Ishikawa (cell line): ENCODE measurements around the gene DSCAML1.

Source experiments
- CEBPB ChIP-seq: IDR thresholded peaks from 2 replicates; pipeline ENCODE4 v1.6.1; 2012
- CREB1 ChIP-seq: IDR thresholded peaks from 2 replicates; pipeline ENCODE4 v1.6.1; 2012; ENCODE audit warnings: low read depth
- EGR1 ChIP-seq: IDR thresholded peaks from 2 replicates; pipeline ENCODE4 v1.6.1; 2012
- EP300 ChIP-seq: IDR thresholded peaks from 2 replicates; pipeline ENCODE4 v1.6.1; 2012; ENCODE audit warnings: borderline replicate concordance
- FOXM1 ChIP-seq: IDR thresholded peaks from 2 replicates; pipeline ENCODE4 v1.6.1; 2012; ENCODE audit warnings: low read depth, borderline replicate concordance
- MAX ChIP-seq: IDR thresholded peaks from 2 replicates; pipeline ENCODE4 v1.6.1; 2012
- NFIC ChIP-seq: IDR thresholded peaks from 2 replicates; pipeline ENCODE4 v1.6.1; 2012
- RAD21 ChIP-seq: IDR thresholded peaks from 2 replicates; pipeline ENCODE4 v1.6.1; 2012; ENCODE audit warnings: low read depth
- REST ChIP-seq: IDR thresholded peaks from 2 replicates; pipeline ENCODE4 v1.6.1; 2012; ENCODE audit warnings: low read depth, mild to moderate bottlenecking
- TAF1 ChIP-seq: IDR thresholded peaks from 2 replicates; pipeline ENCODE4 v1.6.1; 2012; ENCODE audit warnings: low read depth, mild to moderate bottlenecking
- TCF12 ChIP-seq: IDR thresholded peaks from 2 replicates; pipeline ENCODE4 v1.6.1; 2012; ENCODE audit warnings: low read depth
- TEAD4 ChIP-seq: IDR thresholded peaks from 2 replicates; pipeline ENCODE4 v1.6.1; 2012
- USF1 ChIP-seq: IDR thresholded peaks from 2 replicates; pipeline ENCODE4 v1.6.1; 2012
- YY1 ChIP-seq: IDR thresholded peaks from 2 replicates; pipeline ENCODE4 v1.6.1; 2012; ENCODE audit warnings: low read depth
- ZBTB7A ChIP-seq: IDR thresholded peaks from 2 replicates; pipeline ENCODE4 v1.6.1; 2012; ENCODE audit warnings: low read depth

The DSCAML1 gene

GRCh38 chr11:117505285-117505970, 291.6 kb downstream of the DSCAML1 start:
- no peak for TF ChIP-seq YY1
- no peak for TF ChIP-seq CREB1
- TF ChIP-seq TEAD4 = no peak
- no peak for TF ChIP-seq RAD21
- no peak for TF ChIP-seq ZBTB7A
- no peak for TF ChIP-seq CEBPB
- no peak for TF ChIP-seq EP300
- TF ChIP-seq FOXM1 = no peak
- TF ChIP-seq MAX = no peak
- TF ChIP-seq TAF1 = no peak

- TF ChIP-seq USF1 (no peak), MAX (no peak), RAD21 (no peak), CEBPB (no peak), REST (no peak), TAF1 (no peak), EGR1 (no peak), TCF12 (no peak), NFIC (no peak), YY1 (no peak), TEAD4 (no peak), CREB1 (no peak), EP300 (no peak), ZBTB7A (no peak), FOXM1 (no peak)
Observed at GRCh38 chr11:117502779-117503100, 294.3 kb downstream of the DSCAML1 start.

- TF ChIP-seq EP300 (no peak), RAD21 (no peak), TEAD4 (no peak), TCF12 (no peak), CEBPB (no peak), YY1 (no peak), FOXM1 (no peak), ZBTB7A (no peak), MAX (no peak), USF1 (no peak), TAF1 (no peak), NFIC (no peak), CREB1 (no peak), REST (no peak), EGR1 (no peak)
Observed at GRCh38 chr11:117502015-117502778, 294.8 kb downstream of the DSCAML1 start.

GRCh38 chr11:117501237-117501898, 295.6 kb downstream of the DSCAML1 start:
- no peak for TF ChIP-seq TEAD4
- no peak for TF ChIP-seq FOXM1
- TF ChIP-seq YY1 = no peak
- no peak for TF ChIP-seq RAD21
- TF ChIP-seq ZBTB7A = no peak

GRCh38 chr11:117498791-117499190, 298.2 kb downstream of the DSCAML1 start:
- no peak for TF ChIP-seq EGR1
